ENCODE measurements around the gene RSRC2.

DNA sequence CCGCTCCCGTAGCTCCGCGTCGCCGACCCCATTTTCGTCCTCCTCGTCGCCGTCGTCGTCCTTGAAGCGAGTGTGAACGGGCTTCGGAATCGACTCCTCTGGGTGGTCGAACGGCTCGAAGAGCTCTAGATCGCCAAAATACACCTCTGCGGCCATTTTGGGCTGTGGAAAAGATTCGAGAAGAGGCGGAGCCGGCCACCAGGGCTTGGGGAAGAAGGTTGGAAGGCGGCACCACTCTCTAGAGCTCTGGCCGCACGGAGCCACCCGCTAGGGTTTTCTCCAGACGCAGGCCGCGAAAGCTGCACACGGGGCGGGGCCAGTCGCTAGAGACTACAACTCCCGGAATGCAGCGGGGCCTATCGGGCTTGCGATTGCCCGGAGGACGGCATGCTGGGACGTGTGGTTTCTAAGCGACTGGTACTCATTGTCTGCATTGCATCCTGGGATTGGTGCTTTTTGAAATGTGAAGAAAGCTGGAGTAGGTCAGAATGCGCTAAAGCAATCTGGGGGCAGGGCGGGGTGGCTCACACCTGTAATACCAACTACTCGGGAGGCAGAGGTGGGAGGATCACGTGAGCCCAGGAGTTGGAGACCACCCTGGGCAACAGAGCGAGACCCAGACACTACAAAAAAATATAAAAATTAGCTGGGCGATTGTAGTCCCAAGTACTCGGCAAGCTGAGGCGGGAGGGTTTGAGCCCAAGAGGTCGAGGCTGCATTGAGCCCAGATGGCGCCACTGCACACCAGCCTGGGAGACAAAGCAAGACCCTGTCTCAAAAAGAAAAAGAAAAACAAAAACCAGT lies 25.8 kb downstream of the RSRC2 start, which contains the start of gene ZCCHC8:
- TF ChIP-seq, protein P1, sequence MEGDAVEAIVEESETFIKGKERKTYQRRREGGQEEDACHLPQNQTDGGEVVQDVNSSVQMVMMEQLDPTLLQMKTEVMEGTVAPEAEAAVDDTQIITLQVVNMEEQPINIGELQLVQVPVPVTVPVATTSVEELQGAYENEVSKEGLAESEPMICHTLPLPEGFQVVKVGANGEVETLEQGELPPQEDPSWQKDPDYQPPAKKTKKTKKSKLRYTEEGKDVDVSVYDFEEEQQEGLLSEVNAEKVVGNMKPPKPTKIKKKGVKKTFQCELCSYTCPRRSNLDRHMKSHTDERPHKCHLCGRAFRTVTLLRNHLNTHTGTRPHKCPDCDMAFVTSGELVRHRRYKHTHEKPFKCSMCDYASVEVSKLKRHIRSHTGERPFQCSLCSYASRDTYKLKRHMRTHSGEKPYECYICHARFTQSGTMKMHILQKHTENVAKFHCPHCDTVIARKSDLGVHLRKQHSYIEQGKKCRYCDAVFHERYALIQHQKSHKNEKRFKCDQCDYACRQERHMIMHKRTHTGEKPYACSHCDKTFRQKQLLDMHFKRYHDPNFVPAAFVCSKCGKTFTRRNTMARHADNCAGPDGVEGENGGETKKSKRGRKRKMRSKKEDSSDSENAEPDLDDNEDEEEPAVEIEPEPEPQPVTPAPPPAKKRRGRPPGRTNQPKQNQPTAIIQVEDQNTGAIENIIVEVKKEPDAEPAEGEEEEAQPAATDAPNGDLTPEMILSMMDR (IDR thresholded peaks at IDR 0.05 in 8 of 11, conservative IDR thresholded peaks at IDR 0.05 in 3 of 11): peak in 8 of 11 experiments; percentile 19 to 59 (median 42)
- peak; percentile 98 to 99 (median 98) for TF ChIP-seq POLR2AphosphoS5 (IDR thresholded peaks at IDR 0.05)
